Activated CD4-positive, alpha-beta T cell treated with anti-CD3 and anti-CD28 coated beads for 36 hours (primary cell): ENCODE data around the gene ALDOA. TPM values are rescaled to one million over a fixed set of nuclear protein-coding genes. Genes with fewer than 3 reads are reported as not detected.
A peak's percentile ranks its signal among the peaks of the same experiment; 100 is the strongest.

ENCODE experiments used
- ATAC-seq: fragments of 200-7000 bp; cut with Tn5 transposase; one replicate; pipeline ENCODE4 v1.10.0; 2021; ENCODE audit warnings: mild to moderate bottlenecking, moderate library complexity
- CTCF ChIA-PET: fragments of 350-600 bp; sonication (Branson Sonifier 250); formaldehyde crosslinking; loops from one replicate; lab custom pipeline; 2021; ENCODE audit warnings: antibody characterized with exemption; lab: Charles Lee
- POLR2A ChIA-PET: fragments of 350-600 bp; sonication (Branson Sonifier 250); formaldehyde crosslinking; loops from one replicate; lab custom pipeline; 2021; ENCODE audit warnings: antibody characterized with exemption, inconsistent platforms; lab: Charles Lee
- DNase-seq: peaks from one replicate; pipeline ENCODE4 v3.0.0-alpha.2; 2020
- H3K27ac Mint-ChIP-seq: one replicate; pipeline ENCODE4 v1.8.0; 2021; ENCODE audit warnings: mixed read lengths
- H3K27me3 Mint-ChIP-seq: one replicate; pipeline ENCODE4 v1.8.0; 2021; ENCODE audit warnings: mixed read lengths
- H3K36me3 Mint-ChIP-seq: one replicate; pipeline ENCODE4 v1.8.0; 2021; ENCODE audit warnings: low read depth, mixed read lengths
- H3K4me1 Mint-ChIP-seq: one replicate; pipeline ENCODE4 v1.8.0; 2021; ENCODE audit warnings: mixed read lengths
- H3K4me3 Mint-ChIP-seq: one replicate; pipeline ENCODE4 v1.8.0; 2021; ENCODE audit warnings: mild to moderate bottlenecking, moderate library complexity, mixed read lengths
- H3K9me3 Mint-ChIP-seq: one replicate; pipeline ENCODE4 v1.8.0; 2021; ENCODE audit warnings: low read depth, mixed read lengths
- intact Hi-C, 2 experiments: fragments of 100-400 bp; cut with DNase I in 1 of 2; cut with micrococcal nuclease in 1 of 2; formaldehyde crosslinking; loops; one replicate each; pipeline versions ENCODE4 v1.14.2 to v1.15.1; 2022 to 2024; cut with DNase I, micrococcal nuclease
- total RNA-seq, 2 experiments: library from RNA; stranded (reverse); gene quantifications; one replicate each; pipeline ENCODE4 v1.2.3, GENCODE V29; 2021

Gene ALDOA
- total RNA-seq, 2 experiments from 2014 or later, result 2,482 to 3,644 TPM

GRCh38 chr16:30082545-30083090 lies 17.1 kb downstream of the ALDOA start:
- POLR2A ChIA-PET, result no interaction called here
- H3K27ac Mint-ChIP-seq, result no peak overlapping the region
- no peaks in the 10 kb centered on the region for H3K9me3 Mint-ChIP-seq
- no peak overlapping the region for H3K4me3 Mint-ChIP-seq
- peaks cover 52% of the 10 kb centered on the region for H3K36me3 Mint-ChIP-seq
- no peak for DNase-seq
- no peak for ATAC-seq
- intact Hi-C loops, result no loop called here
- peaks cover 8% of the 10 kb centered on the region for H3K4me1 Mint-ChIP-seq
- CTCF ChIA-PET, result interaction anchor here (1.9 kb wide), 1 partner anchor 9 kb away, joined by 9 read pairs; the partner anchor contains the start of gene TBX6
- H3K27me3 Mint-ChIP-seq, result no peaks in the 10 kb centered on the region

GRCh38 chr16:30083216-30084055 lies 17.9 kb downstream of the ALDOA start:
- no peak for DNase-seq
- intact Hi-C loops, result no loop called here
- H3K9me3 Mint-ChIP-seq, result no peaks in the 10 kb centered on the region
- no peak overlapping the region for H3K27ac Mint-ChIP-seq
- no peak overlapping the region for H3K4me3 Mint-ChIP-seq
- ChIA-PET POLR2A (no interaction called here), CTCF (interaction anchor here (1.9 kb wide), 1 partner anchor 9 kb away, joined by 9 read pairs; the partner anchor contains the start of gene TBX6)
- ATAC-seq, result no peak
- peaks cover 44% of the 10 kb centered on the region for H3K36me3 Mint-ChIP-seq
- H3K27me3 Mint-ChIP-seq, result no peaks in the 10 kb centered on the region
- H3K4me1 Mint-ChIP-seq, result peaks cover 2% of the 10 kb centered on the region

GRCh38 chr16:30084096-30084815 lies 18.7 kb downstream of the ALDOA start:
- Mint-ChIP-seq H3K27me3 (no peaks in the 10 kb centered on the region), H3K4me1 (peaks cover 5% of the 10 kb centered on the region), H3K9me3 (no peaks in the 10 kb centered on the region), H3K4me3 (no peak overlapping the region), H3K36me3 (peaks cover 41% of the 10 kb centered on the region), H3K27ac (no peak overlapping the region)
- intact Hi-C loops, result no loop called here
- DNase-seq (no peak), ATAC-seq (no peak)
- POLR2A ChIA-PET, result interaction anchor here (0.7 kb wide), 1 partner anchor 436 kb away, joined by 3 read pairs; no protein-coding TSS in a partner anchor
- CTCF ChIA-PET, result interaction anchor here (1.4 kb wide), 1 partner anchor 7 kb away, joined by 4 read pairs; no protein-coding TSS in a partner anchor

GRCh38 chr16:30084816-30085159 lies 19.2 kb downstream of the ALDOA start:
- peaks cover 8% of the 10 kb centered on the region for H3K4me1 Mint-ChIP-seq
- no peak overlapping the region for H3K4me3 Mint-ChIP-seq
- intact Hi-C loops, result no loop called here
- POLR2A ChIA-PET, result interaction anchor here (0.7 kb wide), 1 partner anchor 435 kb away, joined by 3 read pairs; no protein-coding TSS in a partner anchor
- no peak for ATAC-seq
- H3K36me3 Mint-ChIP-seq, result peaks cover 36% of the 10 kb centered on the region
- no peak overlapping the region for H3K27ac Mint-ChIP-seq
- DNase-seq, result no peak
- CTCF ChIA-PET, result interaction anchor here (1.4 kb wide), 1 partner anchor 8 kb away, joined by 4 read pairs; no protein-coding TSS in a partner anchor
- no peaks in the 10 kb centered on the region for H3K9me3 Mint-ChIP-seq
- H3K27me3 Mint-ChIP-seq, result no peaks in the 10 kb centered on the region

GRCh38 chr16:30085247-30085646 lies 19.7 kb downstream of the ALDOA start:
- ChIA-PET CTCF (interaction anchor here (1.4 kb wide), 1 partner anchor 8 kb away, joined by 4 read pairs; no protein-coding TSS in a partner anchor), POLR2A (interaction anchor here (0.7 kb wide), 1 partner anchor 435 kb away, joined by 3 read pairs; no protein-coding TSS in a partner anchor)
- ATAC-seq (no peak), DNase-seq (no peak)
- Mint-ChIP-seq H3K27me3 (no peaks in the 10 kb centered on the region), H3K4me1 (peaks cover 13% of the 10 kb centered on the region), H3K27ac (no peak overlapping the region), H3K4me3 (no peak overlapping the region), H3K36me3 (peaks cover 34% of the 10 kb centered on the region), H3K9me3 (no peaks in the 10 kb centered on the region)
- intact Hi-C loops, result no loop called here

GRCh38 chr16:30085820-30086219 lies 20.3 kb downstream of the ALDOA start:
- intact Hi-C loops, result no loop called here
- Mint-ChIP-seq H3K4me3 (no peak overlapping the region), H3K9me3 (no peaks in the 10 kb centered on the region), H3K27ac (no peak overlapping the region), H3K4me1 (peaks cover 18% of the 10 kb centered on the region), H3K27me3 (no peaks in the 10 kb centered on the region), H3K36me3 (peaks cover 31% of the 10 kb centered on the region)
- no peak for ATAC-seq
- ChIA-PET POLR2A (no interaction called here), CTCF (interaction anchor here (1.4 kb wide), 1 partner anchor 9 kb away, joined by 4 read pairs; no protein-coding TSS in a partner anchor)
- no peak for DNase-seq

- no peaks in the 10 kb centered on the region for H3K27me3 Mint-ChIP-seq
- DNase-seq (no peak), ATAC-seq (no peak)
- CTCF ChIA-PET, result no interaction called here
- peaks cover 18% of the 10 kb centered on the region for H3K4me1 Mint-ChIP-seq
- POLR2A ChIA-PET, result no interaction called here
- intact Hi-C loops, result no loop called here
- no peak overlapping the region for H3K4me3 Mint-ChIP-seq
- peaks cover 30% of the 10 kb centered on the region for H3K36me3 Mint-ChIP-seq
- no peaks in the 10 kb centered on the region for H3K9me3 Mint-ChIP-seq
- H3K27ac Mint-ChIP-seq, result no peak overlapping the region
Measured at GRCh38 chr16:30086291-30087140, 21.0 kb downstream of the ALDOA start.

GRCh38 chr16:30087181-30087898 lies 21.8 kb downstream of the ALDOA start:
- peaks cover 23% of the 10 kb centered on the region for H3K4me1 Mint-ChIP-seq
- ChIA-PET POLR2A (no interaction called here), CTCF (no interaction called here)
- ATAC-seq (no peak), DNase-seq (no peak)
- intact Hi-C loops, result no loop called here
- peaks cover 24% of the 10 kb centered on the region for H3K36me3 Mint-ChIP-seq
- H3K4me3 Mint-ChIP-seq, result no peak overlapping the region
- H3K27ac Mint-ChIP-seq, result peak overlapping the region; percentile 5
- no peaks in the 10 kb centered on the region for H3K27me3 Mint-ChIP-seq
- H3K9me3 Mint-ChIP-seq, result no peaks in the 10 kb centered on the region

GRCh38 chr16:30088237-30088831 lies 22.8 kb downstream of the ALDOA start:
- Mint-ChIP-seq H3K4me3 (no peak overlapping the region), H3K36me3 (peaks cover 18% of the 10 kb centered on the region), H3K27ac (no peak overlapping the region), H3K4me1 (peaks cover 29% of the 10 kb centered on the region), H3K9me3 (no peaks in the 10 kb centered on the region), H3K27me3 (no peaks in the 10 kb centered on the region)
- ChIA-PET POLR2A (no interaction called here), CTCF (interaction anchor here (0.6 to 0.7 kb wide), 2 partner anchors 21 to 66 kb away, joined by 3 read pairs; no protein-coding TSS in a partner anchor)
- DNase-seq (no peak), ATAC-seq (no peak)
- intact Hi-C loops, result no loop called here
